GM18511 (cell line): ENCODE results near the gene RBM12.

ENCODE experiments used
- ATAC-seq: cut with Tn5 transposase; IDR thresholded peaks from one replicate; pipeline ENCODE4 v1.9.1; 2021; ENCODE audit warnings: mild to moderate bottlenecking, moderate library complexity; ENCODE audit not compliant: unreplicated experiment

Gene RBM12

GRCh38 chr20:35602851-35603495 lies 61.7 kb downstream of the RBM12 start:
- ATAC-seq = no peak

DNA sequence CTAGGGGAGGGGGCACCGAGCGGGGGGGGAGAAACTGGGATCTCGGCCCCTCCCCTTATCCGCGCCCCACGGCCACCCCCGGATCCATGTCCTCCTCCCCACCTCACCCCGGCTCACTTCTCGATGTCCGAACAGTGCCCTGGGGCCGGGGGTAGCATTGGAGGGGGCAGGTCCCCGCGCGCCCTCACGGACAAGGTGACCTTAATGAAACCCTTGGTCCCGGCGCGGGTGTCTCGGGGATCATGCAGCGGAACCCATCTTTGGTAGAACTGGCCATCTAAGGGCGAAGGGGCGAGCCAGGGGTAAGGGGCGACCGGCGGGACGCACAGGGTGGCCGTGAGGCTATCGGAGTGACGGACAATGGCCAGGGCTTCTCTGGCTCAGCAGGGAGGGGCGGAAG lies 62.7 kb downstream of the RBM12 start:
- no peak for ATAC-seq

DNA sequence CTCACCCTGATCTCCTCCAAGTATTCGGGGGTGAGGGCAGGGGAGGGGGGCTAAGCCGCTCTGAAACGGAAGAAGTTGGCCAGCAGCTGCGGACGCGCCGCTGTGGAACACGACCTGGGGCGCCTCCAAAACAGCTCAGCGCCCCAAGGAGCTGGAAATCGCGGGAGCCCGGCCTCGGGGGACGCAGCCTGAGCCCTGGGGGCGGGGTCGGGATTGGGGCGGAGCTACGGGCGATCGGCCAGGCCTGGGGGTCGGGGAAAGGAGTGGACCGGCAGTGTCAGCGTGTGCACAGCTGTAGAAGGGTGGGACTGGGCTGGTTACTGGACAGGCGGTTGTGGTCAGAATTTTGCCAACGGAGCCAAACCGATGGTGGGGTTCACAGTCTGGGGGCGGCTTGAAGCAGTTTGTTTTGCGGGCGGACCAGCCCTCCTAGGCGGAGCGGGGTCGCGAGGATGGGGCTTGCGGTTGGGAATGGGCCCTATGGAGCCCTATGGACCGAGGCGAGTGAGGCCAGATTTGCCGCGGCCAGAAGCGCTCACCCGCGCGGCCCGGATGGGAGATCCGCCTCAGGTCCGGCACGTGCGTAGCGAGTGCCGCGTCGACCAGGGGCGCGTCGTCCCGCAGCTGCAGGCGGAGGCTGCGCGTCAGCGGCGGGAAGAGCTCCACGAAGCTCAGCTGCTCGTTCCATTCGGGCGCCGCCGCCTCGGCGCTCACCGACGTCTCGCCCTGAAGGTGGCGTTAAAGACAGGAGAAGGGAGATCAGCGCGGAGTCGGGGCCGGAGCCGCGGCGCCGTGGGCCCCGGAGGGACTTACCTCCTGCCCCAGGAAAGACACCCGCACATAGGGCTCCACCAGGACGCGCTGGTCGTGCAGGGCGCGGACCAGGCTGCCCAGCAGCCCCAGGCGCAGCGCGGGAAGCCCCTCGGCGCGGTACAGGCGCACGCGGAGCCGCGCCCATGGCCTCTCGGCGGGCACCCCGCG lies 63.4 kb downstream of the RBM12 start:
- ATAC-seq = no peak

DNA sequence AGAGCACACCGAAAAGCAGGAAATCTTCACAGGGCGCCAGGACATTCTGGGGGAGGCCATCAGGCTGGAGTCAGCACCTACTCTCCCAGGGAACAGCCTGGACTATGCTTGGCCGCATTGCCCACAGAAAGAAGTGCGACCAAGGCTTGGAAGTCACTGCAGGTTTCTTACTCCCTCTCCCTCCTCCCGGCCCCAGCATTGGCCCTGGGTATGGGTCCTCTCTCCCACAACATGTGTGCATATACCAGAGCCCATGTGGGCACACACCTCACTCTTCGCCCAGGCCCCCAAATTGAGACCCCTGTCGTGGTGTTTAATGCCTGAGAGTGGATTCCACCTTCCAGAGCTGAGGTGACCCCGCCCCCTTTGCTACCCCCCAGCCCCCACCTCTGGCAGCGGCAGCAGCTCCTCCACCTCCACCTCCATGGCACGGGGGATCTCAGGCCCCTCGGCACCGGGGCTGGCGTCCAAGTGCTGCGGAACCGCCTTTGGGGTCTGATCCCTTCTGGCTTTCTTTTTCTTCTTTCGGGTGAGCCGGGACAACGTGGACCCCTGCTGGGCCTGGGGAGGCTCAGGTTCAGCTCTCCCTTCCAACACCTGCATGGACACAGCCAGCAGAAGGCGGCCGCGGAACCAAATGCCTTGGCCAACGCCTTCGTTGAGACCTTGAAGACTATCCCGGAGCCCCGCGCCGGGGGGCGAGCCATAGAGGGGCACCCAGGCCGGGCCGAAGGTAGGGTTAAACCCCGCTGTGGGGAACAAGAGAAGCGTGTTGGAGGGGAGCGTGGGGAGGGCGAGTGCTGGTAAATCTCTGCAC lies 64.3 kb downstream of the RBM12 start:
- no peak for ATAC-seq

DNA sequence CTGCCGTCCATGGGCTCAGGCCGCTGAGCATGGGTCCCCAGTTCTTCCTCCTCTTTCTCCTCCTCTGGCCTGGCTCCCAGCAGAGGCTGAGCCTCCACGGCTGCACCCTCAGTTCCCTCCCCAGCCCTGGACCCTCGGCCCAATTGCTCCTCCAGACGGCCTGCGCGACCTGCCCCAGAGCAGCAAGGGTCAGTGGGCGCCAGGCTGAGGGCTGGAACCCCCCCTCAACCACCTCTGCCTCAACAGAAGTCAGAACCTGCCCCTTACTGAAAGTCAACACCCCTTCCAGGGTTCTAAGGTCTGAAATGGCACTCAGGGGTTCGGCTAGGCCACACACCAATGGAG lies 65.0 kb downstream of the RBM12 start:
- ATAC-seq = no peak
